HepG2 (cell line): ENCODE results near the gene TOX4. TPM values are rescaled to one million over a fixed set of nuclear protein-coding genes. Genes with fewer than 3 reads are reported as not detected.

ENCODE experiments used
- ARID3A ChIP-seq: IDR thresholded peaks from 2 replicates; pipeline ENCODE4 v1.6.1; 2012; ENCODE audit warnings: low read depth, low read length, improper control_type of control experiment
- ARID5B ChIP-seq: IDR thresholded peaks from 2 replicates; pipeline ENCODE4 v1.4.0; 2020; ENCODE audit warnings: mild to moderate bottlenecking, missing genetic modification reagents
- CBX5 ChIP-seq: sonication (generic); formaldehyde crosslinking; IDR thresholded peaks from 2 replicates; pipeline ENCODE4 v1.4.0; 2020; ENCODE audit warnings: missing genetic modification reagents, borderline replicate concordance
- HOMEZ ChIP-seq: IDR thresholded peaks from 2 replicates; pipeline ENCODE4 v1.6.1; 2016; ENCODE audit warnings: low read depth
- PATZ1 ChIP-seq: sonication (generic); formaldehyde crosslinking; IDR thresholded peaks from 2 replicates; pipeline ENCODE4 v1.4.0; 2020; ENCODE audit warnings: missing genetic modification reagents
- RXRB ChIP-seq: IDR thresholded peaks from 2 replicates; pipeline ENCODE4 v1.6.1; 2016; ENCODE audit warnings: borderline replicate concordance, missing genetic modification reagents, missing compliant biosample characterization
- SNAPC2 ChIP-seq: sonication (generic); formaldehyde crosslinking; IDR thresholded peaks from 2 replicates; pipeline ENCODE4 v1.8.1; 2022; ENCODE audit warnings: mild to moderate bottlenecking, missing genetic modification reagents
- TIGD3 ChIP-seq: sonication (generic); formaldehyde crosslinking; IDR thresholded peaks from 2 replicates; pipeline ENCODE4 v1.5.1; 2020; ENCODE audit warnings: mild to moderate bottlenecking, missing genetic modification reagents, borderline replicate concordance
- ZNF230 ChIP-seq: sonication (generic); formaldehyde crosslinking; IDR thresholded peaks from 2 replicates; pipeline ENCODE4 v1.4.0; 2020; ENCODE audit warnings: mild to moderate bottlenecking, missing genetic modification reagents
- ZNF724P ChIP-seq: sonication (generic); formaldehyde crosslinking; IDR thresholded peaks from 2 replicates; pipeline ENCODE4 v1.8.0; 2022; ENCODE audit warnings: missing genetic modification reagents, borderline replicate concordance
- ZNF816 ChIP-seq: sonication (generic); formaldehyde crosslinking; IDR thresholded peaks from 2 replicates; pipeline ENCODE4 v1.8.0; 2022; ENCODE audit warnings: missing genetic modification reagents, mild to moderate bottlenecking, borderline replicate concordance
- polyA plus RNA-seq, 8 experiments: library from polyadenylated mRNA; depleted of rRNA in 3 of 8; stranded (reverse) in 7 of 8; unstranded in 1 of 8; fragments of >200 nt; fragmentation: Illumina TruSeq in 4 of 8; extraction: Trizol in 4 of 8; gene quantifications; 2 replicates each; pipeline versions ENCODE4 v1.2.1 to v1.2.3, GENCODE V29; 2011 to 2016; ENCODE audit warnings: low read depth in 4 of 8, missing spikeins in 1 of 8, mixed read lengths in 1 of 8; ENCODE audit not compliant: insufficient read depth in 1 of 8
- total RNA-seq, 5 experiments: library from RNA; depleted of rRNA; stranded (reverse); fragments of >200 nt; fragmentation: Illumina TruSeq; extraction: Trizol; gene quantifications; 2 replicates each; pipeline ENCODE4 v1.2.3, GENCODE V29; 2016; ENCODE audit warnings: low read depth in 1 of 5
- TF ChIP-seq, protein P1 (sequence below): IDR thresholded peaks from 2 replicates; pipeline ENCODE4 v1.6.1; 2016
- TF ChIP-seq, protein P2 (sequence below): sonication (generic); formaldehyde crosslinking; IDR thresholded peaks from 2 replicates; pipeline ENCODE4 v1.4.0; 2020; ENCODE audit warnings: low read depth, mild to moderate bottlenecking, missing genetic modification reagents

The TOX4 gene
- total and polyA plus RNA-seq, 2 of the 13 experiments (the other 11 are each of a cell fraction or from before 2014, with no cell fraction given): 71.8 to 163 TPM

DNA sequence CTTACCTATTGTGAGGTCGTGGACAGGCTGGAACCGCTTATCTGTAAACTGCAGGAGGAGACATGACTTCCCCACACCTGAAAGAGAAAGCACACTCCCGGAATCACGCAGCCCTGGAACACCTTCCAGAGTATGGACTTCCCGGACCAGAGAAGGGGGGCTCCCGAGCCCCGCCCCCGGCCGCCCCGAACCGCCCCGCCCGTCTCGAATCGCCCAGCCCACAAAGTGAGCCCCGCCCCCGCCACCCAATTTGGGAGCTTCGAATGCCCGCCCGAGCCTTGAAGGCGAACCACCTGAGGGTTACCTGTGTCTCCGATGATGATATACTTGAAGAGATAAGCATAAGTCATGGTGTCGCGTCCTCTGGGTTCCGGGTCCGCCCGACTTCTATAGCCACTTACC is 471 bp upstream of the TOX4 start (continued):
- TF ChIP-seq ARID3A (0 out of 2 replicates have a peak, but pooled peaks have one; percentile 55), ARID5B (peak; percentile 53; the same call in 1 of the 2 replicates), RXRB (CRISPR knock-in tag) (peak; percentile 73), SNAPC2 (CRISPR knock-in tag) (no peak), ZNF724P (0 out of 2 replicates have a peak, but pooled peaks have one; percentile 13), HOMEZ (CRISPR knock-in tag) (no peak), TIGD3 (no peak), ZNF816 (CRISPR knock-in tag) (0 out of 2 replicates have a peak, but pooled peaks have one; percentile 59), PATZ1 (peak; percentile 91), ZNF230 (CRISPR knock-in tag) (no peak), CBX5 (peak; percentile 44; the same call in 1 of the 2 replicates)
- TF ChIP-seq, protein P1, sequence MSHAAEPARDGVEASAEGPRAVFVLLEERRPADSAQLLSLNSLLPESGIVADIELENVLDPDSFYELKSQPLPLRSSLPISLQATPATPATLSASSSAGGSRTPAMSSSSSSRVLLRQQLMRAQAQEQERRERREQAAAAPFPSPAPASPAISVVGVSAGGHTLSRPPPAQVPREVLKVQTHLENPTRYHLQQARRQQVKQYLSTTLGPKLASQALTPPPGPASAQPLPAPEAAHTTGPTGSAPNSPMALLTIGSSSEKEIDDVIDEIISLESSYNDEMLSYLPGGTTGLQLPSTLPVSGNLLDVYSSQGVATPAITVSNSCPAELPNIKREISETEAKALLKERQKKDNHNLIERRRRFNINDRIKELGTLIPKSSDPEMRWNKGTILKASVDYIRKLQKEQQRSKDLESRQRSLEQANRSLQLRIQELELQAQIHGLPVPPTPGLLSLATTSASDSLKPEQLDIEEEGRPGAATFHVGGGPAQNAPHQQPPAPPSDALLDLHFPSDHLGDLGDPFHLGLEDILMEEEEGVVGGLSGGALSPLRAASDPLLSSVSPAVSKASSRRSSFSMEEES: 0 out of 2 replicates have a peak, but pooled peaks have one; percentile 61
- TF ChIP-seq, protein P2, sequence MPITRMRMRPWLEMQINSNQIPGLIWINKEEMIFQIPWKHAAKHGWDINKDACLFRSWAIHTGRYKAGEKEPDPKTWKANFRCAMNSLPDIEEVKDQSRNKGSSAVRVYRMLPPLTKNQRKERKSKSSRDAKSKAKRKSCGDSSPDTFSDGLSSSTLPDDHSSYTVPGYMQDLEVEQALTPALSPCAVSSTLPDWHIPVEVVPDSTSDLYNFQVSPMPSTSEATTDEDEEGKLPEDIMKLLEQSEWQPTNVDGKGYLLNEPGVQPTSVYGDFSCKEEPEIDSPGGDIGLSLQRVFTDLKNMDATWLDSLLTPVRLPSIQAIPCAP: no peak
